Activated T-cell treated with anti-CD3 and anti-CD28 coated beads, Interleukin-2, amount 50 U/mL, for 48 hours (primary cell): Measurements from ENCODE around the gene KLF15.

Experiments
- DNase-seq, 2 experiments: peaks; one replicate each; pipeline ENCODE4 v3.0.0-alpha.2; 2020

The KLF15 gene

DNA sequence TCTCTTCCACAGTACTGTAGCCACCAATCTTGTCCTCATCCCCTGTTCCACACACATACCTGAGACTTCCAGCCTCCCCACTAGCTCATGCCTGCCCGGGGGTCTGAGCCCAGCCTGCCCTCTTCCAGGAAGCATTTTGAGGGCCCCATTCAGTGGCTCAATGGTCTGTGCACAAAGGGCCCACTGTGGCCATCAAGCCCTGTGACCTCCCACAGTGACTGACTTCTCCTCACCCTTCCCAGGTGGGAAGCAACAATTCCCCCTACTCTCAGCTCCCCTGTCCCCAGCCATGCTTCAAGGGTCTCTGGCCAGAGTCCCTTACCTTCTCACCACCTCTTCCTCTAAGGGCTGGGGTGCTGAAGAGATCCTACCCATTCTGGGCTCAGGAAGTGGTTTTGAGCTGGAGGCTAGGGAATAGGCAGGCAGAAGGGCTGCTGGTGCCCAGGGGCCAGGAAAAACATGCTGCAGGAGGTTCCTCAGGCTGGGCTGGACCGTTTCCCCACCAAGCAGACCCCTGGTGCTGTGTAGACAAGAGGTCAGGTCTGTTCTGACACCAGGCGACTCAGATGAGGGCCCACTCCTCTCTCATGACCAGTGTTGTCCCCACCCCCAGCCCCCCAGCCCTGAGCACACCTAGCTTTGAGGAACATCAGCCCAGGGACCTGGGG lies 3.0 kb upstream of the KLF15 start:
- no peak for DNase-seq

DNA sequence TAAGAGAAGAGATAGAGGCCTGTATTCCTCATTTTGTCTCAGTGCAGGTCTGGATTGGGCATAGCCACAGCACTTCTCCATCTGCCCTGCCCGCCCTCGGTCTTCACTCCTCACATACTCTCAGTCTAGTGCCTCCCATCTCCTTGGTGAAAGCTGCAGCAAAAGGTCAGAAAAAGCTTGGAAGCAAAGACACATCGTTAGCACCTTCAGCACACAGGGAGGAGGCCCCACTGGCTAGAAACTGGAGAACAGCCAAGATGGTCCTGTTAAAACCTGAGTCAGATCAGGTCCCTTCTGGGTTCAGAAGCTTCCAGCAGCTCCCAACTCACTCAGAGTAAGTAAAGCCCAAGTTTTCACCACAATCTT lies 1.6 kb upstream of the KLF15 start:
- DNase-seq, result no peak

DNA sequence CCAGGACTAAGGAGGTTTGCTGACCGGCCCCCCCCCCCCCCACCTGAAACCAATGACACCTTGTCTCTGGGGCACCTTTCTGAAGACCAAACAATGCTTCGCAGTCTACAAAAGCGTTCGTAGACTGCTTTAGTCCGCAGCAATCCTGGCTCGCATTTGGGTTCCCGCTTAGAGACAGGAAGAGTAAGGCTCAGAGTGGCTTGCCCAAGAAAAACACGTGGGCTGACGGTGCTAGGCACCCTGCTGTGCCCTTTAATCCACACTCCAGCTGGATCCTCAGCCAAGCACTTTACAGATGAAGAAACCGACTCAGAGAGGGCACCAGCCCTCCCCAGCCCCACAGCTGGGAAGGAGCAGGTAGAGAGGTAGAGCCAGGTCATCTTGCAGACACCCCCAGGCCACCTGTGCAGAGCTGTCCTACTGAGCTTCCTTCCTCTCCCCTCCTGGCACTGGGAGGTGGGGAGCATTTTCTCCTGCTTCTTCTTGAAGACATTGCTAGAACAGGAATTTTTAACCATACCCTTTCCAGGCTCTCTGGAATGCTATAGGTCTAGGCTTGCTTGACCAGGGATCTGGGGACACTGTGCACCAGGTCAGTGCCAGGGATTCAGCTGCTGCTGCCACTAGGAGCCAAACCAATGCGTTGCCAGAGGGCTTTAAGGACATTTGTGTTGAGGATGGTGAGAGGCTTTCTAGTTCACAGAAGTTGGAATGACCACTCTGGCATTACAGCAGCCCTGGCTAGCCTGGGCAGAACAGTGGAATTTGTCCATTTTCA lies 1.0 kb upstream of the KLF15 start:
- DNase-seq, result no peak

GRCh38 chr3:126356373-126357264 lies 589 bp downstream of the KLF15 start:
- no peak for DNase-seq

GRCh38 chr3:126355777-126356372 lies 1.3 kb downstream of the KLF15 start:
- DNase-seq, result peak; percentile 25 to 26

DNA sequence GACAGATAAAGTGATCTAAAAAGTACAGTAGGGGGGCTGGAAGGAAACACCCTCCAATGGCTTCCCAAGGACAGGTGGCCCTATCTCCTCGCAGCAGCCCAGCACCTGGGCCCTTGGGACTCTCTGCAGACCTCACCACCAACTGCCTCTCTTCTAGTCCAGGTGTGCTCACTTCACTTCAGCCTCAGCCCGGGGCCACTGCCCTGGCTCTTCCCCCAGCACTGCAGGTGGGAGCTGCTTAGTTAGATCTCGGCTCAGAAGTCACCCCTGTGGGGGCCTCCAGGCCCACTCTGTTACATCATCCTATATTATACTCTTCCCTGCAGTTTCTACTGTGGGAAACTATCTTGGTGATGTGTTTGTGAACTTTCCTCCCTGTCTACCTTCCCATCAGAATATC lies 2.0 kb downstream of the KLF15 start:
- no peak for DNase-seq

DNA sequence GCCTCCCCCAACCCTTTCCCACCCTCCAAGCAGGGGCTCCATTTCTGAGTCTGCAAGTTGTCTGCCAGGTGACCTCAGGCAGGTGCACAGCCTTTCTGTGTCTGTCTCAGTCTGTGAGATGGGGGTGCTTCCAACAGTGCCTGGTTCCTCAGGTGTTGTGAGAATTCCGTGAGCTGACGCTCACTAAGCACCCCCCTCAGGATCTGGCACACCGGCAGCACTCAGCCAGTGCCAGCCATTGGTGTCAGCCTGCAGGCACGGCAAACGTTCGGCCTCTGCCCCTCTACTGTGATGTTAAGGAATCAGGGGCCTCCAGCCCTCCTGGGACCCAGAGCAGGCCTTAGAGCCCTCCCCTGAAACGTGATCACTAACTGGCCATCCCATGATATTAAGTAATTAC lies 2.4 kb downstream of the KLF15 start:
- no peak for DNase-seq

DNA sequence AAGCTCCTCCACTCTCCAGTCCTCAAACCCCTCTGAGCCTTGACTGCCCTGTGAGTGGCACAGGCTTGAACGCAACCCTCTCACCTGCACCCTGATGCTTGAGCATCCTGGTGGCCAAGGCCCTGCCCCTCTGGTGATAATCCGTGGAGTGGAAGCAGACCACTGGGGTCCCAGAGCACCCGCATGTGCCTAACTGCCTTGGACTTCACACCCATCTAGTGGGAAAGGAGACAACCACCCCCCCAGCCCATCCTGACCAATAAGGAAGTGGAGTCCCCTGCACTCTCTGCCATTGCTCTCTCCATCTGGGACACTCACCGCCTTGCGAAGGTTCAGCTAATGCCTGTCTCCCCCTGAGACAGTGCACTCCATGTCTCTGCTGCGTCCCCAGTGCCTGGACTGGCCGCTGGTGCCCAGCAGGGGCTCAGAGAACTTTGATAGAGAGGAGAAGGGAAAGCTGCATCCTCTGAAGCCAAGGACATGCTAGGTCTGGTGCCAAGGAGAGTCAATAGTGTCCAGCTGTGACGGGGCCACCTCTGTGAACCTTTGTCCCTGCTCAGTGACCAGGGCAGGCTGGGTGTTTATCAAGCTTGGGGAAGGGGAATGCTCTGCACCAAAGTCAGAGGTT lies 3.4 kb downstream of the KLF15 start:
- no peak for DNase-seq

DNA sequence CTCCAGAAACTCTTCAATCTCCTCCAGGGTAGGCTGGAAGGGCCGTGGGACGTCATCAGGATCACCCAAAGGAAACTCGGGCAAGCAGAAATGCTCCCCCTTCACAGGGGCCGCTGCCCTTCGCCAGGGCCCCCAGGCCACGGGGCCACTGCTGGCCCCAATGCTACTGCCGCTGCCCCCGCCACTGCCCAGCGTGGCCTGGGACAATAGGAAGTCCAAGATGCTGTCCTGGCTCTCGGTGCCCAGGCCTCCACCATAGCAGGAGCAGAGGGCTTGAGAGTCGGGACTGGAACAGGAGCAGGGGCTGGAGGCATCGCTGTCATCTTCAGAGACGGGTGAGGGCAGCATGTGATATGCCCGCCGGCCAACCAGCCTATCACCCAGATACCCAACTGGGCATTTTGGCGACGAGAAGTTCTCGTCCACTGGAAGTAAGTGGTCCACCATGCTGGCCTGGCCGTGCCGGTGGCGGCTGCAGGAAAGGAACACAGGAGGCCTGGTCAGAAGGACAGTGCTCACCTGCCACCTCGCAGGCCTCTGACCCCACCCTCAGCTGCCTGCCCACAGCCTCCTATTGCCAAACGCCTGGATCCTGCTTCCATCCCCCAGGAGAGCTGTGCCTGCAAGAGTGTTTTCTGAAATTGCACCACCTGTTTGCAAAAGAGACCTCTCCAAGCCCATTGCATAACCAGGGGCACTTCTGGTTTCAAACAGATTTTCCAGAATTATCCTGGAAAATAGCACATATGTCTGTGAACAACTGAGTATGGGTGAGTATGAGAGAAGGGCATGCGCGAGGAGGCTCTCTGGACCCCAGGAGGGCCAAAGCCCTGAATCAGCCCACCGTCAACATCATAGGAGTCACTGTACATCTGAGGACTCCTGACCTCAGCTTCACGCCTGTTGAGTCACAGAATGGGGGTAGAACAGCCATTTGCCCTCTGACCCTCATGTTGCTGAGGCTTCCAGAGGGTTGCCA lies 4.4 kb downstream of the KLF15 start:
- no peak for DNase-seq

GRCh38 chr3:126351771-126352475 lies 5.3 kb downstream of the KLF15 start:
- DNase-seq, result no peak

DNA sequence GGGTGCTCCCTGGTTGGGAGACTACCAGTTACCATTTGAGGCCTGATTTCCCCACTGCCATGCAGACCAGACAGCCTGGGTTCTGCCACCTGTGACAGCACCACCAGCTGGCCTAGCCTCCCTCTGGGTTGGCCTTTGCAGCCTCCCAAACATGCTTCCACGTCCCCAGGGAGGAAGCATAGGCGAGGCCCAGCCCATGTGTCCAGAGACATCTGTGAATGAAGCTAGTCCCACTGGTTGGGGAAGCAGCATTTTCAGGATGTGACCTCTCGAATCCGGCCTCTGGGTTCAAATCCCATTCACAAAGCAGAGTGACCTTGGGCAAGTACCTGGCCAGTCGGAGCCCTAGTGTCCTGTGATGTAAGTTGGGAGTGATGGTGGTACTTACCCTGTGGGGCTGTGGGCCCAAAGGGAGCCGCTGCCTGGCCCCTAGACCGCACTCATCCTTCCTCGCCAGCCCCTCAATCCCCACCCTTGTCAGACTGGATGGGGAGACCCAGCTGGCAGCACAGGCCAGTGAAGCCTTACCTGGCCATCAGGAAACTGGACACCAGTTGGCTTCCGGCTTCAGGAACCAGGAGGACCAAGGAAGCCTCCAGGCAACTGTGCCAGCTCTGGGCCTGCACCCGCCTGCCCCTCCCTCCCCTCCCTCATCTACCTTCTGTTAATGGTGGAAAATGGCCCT lies 6.0 kb downstream of the KLF15 start:
- no peak for DNase-seq

- no peak for DNase-seq
These were observed 6.6 kb downstream of the KLF15 start for GRCh38 chr3:126350502-126351085.

DNA sequence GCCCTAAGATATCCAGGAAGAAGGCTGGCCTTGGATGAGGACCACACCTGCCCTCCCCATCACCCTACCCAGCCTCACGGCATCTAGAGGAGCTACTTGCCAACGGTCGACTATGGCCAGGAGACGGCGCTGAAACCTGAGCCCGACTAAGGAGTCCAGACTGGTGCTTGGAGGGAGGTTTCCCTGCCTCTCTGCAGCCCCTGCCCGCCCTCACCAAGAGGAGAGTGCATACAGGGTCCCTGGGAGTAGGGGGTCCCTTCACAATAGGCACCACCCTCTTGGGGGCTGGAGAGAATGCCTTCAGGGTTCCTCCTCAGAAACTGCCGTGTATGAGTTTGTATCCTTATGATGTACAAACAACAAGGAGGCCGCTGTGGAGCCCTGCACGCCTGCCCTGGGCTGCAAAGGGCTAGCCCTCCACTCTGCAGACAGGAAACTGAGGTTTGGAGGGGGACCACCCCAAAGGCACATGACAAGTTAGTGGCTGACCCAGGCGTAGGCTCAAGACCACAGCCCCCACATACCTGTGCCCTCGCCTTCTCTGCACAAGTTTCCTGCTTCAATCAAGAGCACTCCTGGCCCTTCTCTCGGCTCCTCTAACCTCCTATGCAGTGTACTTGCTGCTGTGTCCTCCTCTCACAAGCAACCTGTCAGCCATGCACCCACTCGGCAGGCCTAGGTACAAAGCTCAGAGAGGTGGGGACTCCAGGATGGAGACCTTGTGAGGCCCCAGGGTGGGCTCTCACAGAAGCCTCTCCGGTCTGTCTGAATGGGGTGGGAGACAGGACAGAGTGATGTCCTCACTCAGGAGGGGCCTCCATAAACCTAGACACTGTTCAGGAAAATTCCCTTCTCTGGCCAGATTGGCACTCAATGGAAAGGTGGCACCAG lies 7.4 kb downstream of the KLF15 start:
- DNase-seq, result peak in 1 of 2 experiments; percentile 10

DNA sequence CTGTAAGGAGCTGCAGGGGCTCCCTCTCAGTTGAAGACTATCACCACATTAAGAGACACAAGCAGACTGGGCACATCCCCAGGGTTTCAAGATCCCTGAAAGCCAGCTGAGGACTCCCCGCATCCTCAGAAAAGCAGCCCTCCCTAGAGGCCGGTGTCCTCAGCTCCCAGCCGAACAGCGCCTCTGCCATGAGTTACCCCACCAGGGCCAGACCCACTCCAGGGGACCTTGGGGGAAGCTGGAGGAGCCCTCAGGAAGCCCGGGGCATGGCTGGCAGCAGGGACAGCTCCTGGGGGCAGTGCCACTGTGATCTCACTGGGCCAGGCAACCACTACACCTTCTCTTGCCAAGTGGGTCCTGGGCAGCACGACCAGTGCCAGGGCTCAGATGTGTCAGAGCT lies 8.1 kb downstream of the KLF15 start:
- peak in 1 of 2 experiments; percentile 11 for DNase-seq

DNA sequence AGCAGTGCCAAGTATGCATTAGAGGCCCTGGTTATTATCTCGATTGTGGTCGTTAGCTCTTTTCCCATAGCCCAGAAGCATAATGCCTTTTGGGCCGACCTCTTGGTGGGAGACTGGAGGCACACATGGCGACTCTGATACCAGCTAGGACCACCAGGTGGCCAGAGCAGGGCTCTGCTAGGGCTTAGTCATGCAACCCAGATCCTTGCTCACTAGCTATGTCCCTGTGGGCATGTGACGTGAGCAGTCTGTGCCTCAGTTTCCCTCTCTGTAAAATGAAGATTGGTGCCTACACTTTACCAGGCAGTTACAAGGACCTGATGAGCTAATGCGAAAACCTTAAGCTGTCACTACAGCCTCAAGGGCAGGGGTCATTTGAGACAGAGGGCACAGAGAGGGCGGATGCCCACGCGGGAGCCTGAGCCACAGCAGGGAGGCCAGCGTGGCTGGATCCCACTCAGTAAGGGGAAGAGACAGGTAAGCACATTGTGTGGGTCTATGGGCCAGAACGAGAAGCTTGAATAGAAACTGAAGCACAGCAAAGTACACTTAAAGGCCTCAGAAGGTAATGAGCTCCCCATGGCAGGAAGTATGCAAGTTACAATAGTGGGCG lies 8.8 kb downstream of the KLF15 start:
- DNase-seq, result peak; percentile 8 to 15

- peak; percentile 5 to 7 for DNase-seq
These were observed 9.6 kb downstream of the KLF15 start for GRCh38 chr3:126347543-126348161.

DNA sequence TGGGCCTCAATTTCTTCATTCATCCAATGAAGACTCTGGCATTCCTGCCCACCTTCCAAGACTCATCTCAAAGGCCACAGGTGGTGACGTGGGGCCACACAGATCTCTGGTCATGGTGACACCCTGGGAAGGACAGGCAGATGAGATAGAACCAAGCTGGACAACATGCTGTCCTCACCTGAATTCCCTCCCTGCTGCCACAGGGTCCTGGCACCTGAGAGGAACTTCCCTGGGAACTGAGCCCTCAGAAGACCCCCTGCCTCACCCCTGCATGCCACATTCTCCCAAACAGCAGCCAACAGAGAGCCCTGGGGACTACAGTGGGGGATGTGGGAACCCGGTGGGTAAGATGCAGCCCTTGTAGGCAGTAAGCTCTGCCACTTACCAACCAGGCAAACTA lies 10.7 kb downstream of the KLF15 start:
- DNase-seq, result peak in 1 of 2 experiments; percentile 4
